HG03095 (cell line): ENCODE data around the gene PRKCQ.
"Not testable (repeated sequence)": the region's sequence is repeated elsewhere in the genome, so short reads cannot be mapped to it uniquely, and the experiment has no call there.

Experiments used
- ATAC-seq: cut with Tn5 transposase; IDR thresholded peaks from one replicate; pipeline ENCODE4 v1.9.1; 2021; ENCODE audit warnings: moderate library complexity; ENCODE audit not compliant: unreplicated experiment

PRKCQ gene

DNA sequence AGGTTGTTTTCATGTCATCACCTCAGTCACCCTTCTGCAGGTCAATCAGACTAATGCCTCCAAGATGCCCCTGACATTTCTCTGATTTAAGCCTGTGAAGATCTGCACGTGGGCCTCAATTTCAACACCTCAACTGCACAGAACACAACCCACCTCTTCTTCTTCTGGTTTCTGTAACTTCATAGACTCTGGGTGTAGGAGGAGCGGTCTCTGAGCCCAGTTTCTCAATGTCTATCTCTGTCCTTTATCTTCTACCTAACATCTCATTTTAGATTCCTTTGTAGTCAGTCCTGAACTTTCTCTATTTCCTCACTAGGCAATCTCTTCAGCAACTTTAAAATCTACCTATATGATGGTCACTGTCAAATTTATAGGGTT is 85.6 kb downstream of the PRKCQ start:
- no peak for ATAC-seq

DNA sequence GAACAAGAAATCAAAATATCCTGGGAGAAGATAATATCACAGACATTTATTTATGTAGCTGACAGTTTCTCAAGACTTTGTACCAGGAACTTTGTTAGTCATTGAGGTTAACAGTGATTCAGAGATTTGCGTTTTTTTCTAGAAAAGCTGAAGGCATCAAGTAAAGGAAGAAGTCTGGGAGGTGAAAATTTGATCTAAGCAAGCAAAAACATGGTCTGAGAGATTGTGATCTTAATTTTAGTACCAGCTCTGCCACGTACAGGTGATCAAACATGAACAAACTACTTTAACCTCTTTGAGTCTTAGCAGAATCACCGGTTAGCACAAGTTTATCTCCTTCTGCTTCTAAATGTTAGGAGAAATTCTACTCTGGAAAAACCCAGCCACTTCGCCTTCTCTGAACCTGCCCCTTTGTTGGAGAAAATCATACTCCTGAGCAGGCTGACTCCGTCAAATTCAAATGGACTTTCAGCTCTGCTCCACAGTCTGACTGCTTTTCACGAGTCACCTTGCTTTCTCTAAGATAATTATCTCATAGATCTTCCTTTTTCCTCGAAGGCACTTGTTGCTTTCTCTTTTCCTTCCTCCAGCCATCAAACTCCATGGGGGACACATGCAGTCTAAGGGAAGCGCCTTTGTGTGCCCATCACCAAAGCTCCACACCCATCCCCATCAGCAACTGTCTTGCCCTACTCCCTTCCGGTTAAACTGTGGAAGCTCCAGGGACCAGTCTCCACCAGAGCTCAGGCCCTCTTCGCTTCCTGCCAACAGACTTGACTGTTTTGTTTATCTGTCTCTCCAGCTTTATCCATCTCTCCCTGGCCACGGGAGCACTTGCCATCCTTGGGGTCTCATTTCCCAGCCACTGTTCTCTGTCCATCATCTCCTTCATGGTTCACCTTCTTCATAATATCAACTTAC is 86.3 kb downstream of the PRKCQ start:
- no peak for ATAC-seq

- no peak for ATAC-seq
Measured at GRCh38 chr10:6492896-6493295, 87.2 kb downstream of the PRKCQ start.

GRCh38 chr10:6491841-6492609 is 88.1 kb downstream of the PRKCQ start:
- no peak for ATAC-seq

DNA sequence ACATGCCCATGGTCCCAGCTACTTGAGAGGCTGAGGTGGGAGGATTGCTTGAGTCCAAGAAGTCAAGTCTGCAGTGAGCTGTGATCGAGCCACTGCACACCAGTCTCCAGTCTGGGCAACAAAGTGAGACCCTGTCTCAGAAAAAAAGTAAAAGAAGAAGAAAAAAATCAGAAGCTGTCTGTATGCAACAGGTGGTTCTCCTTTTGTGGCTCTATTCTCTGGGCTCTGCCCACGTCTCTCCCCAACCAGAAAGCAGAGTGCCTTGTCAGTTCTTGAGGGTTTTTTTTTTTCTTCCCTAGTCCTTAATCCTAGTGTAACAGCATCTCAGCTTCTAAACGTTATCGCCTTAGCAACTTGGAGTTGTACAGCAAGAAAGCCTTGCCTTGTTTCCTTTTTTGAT is 89.5 kb downstream of the PRKCQ start:
- ATAC-seq = no peak

GRCh38 chr10:6487920-6488319 is 92.2 kb downstream of the PRKCQ start:
- ATAC-seq = no peak

- ATAC-seq = no peak
Measured at GRCh38 chr10:6486309-6486708, 93.8 kb downstream of the PRKCQ start.

DNA sequence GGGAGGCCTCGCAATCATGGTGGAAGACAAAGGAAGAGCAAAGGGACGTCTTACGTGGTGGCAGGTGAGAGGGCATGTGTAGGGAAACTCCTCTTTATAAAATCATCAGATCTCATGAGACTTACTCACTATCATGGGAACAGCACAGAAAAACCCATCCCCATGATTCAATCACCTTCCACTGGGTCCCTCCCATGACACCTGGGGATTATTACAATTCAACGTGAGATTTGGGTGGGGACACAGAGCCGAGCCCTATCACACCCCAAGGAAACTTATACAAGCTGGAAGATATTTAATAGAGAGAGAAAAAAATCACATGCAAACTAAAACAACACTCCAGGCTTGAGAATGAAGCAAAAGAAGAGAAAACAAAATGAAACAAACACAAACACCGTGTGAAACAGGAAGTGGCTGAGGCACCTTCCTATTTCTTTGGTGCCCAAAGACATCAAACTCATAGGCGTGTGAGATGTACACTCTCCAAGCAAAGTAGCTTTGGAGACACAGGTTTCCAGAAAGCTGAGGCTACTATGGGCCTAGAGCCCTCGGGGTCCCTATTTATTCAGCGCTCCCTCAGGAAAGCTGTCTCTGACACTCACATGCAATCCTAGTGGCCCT is 97.2 kb downstream of the PRKCQ start:
- no peak for ATAC-seq

GRCh38 chr10:6478722-6479121 is 101.4 kb downstream of the PRKCQ start:
- no peak for ATAC-seq

DNA sequence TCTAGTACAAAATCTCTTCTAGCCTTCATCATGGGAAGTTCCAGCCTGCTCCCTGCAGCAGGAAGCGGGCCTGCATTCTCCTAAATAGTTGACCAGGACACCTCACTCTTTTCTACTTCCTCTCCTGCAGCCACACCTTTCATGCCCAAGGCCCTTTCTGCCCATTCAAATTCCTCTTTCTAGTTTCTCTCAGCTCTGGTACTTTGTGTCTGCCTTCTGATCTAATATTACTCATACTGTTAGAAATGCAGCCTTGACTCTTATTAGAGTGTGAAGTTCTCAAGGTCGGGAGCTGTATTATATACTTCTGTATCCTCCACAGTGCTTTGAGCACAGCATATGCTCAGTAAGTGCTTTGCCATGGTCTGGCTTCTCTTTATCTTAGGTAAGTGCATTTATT is 103.1 kb downstream of the PRKCQ start:
- no peak for ATAC-seq

DNA sequence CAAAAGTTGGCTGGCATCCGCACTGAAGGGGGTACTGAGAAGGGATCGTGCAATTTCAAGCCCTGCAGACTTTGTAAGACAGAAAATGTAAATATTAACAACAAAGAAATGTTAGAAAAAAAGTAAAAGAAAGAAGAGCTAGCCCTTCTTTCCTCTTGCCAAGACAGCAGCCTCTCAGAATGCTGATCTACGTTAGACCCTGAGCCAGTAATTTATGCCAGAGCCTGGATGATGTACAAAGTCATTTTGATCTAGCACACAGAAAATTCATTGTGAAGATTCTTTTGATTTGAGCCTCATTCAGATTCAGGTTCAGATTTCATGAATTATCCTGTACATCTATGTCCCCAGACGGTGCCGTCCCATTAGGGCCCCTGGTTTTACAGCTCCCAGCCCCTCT is 105.2 kb downstream of the PRKCQ start:
- no peak for ATAC-seq

GRCh38 chr10:6473901-6474370 is 106.1 kb downstream of the PRKCQ start:
- ATAC-seq = peak; percentile 72

DNA sequence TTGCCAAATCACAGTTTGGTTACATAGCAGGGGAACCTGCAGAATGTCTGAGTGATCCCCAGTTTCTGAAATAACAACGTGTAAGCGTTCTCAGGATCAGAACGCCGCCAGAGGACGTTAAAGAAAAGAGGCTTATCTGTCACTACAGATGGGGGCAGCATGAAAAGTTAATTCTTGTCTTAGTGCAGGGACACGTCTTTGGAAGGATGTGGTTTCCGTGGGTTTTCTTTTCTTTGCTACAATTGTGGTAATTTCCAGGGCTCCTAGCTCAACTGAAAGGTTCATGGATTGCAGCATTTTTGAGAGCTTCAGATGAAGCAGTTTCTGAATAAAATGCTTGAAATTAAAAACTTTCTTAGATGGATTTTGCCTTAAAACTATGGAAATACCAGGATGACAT is 106.6 kb downstream of the PRKCQ start:
- peak; percentile 50 for ATAC-seq

GRCh38 chr10:6472710-6473005 is 107.4 kb downstream of the PRKCQ start:
- not testable (repeated sequence) for ATAC-seq

- ATAC-seq = no peak
Measured at GRCh38 chr10:6470894-6471618, 109.0 kb downstream of the PRKCQ start.

GRCh38 chr10:6469661-6470060 is 110.4 kb downstream of the PRKCQ start:
- no peak for ATAC-seq

- ATAC-seq = no peak
Measured at GRCh38 chr10:6465854-6466601, 114.0 kb downstream of the PRKCQ start.

- no peak for ATAC-seq
Measured at GRCh38 chr10:6465437-6465836, 114.6 kb downstream of the PRKCQ start.

DNA sequence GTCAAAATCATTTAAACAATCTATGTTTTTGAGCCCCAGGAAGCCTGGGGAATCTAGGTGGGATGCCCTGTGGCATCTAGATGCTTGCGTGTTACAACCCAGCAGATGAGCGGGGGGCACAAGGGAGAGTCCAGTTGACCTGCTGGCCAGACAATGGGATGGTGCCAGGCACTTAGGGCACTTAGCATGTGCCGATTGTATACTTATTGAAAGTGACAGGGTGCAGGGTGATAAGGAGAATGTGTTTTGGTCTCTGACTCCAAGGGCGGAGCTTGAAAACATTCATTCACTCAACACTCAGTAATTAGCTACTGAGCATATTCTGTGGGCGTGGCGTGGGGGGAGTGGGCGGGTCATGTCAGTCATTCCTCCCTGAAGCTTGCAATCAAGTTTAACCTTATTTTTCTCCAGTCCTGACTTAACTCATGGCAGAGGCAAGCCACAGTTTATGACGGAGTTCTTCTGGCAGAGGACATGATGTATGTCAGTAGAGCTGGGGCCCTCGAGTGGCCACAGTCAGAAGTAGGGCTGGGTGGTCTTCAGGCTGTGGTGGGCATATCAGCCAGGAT is 115.1 kb downstream of the PRKCQ start:
- no peak for ATAC-seq

DNA sequence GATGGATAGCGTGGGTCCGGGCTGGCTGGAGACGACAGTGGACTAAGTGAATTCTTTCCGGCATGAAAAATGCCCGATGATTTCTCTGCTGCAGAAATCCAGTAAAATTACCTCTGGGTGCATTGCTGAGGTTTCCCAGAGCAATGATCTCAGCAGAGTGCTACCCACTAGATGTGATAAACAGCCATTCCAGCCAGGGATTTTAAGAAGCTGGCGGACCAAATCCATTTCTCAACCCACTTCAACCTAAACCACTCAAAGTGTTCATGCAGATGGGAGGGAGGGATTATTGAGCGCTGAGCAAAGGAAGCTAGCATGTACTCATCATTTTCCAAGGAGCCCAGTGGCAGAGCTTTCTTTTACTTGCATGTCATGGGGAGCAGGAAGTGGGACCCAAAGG is 116.7 kb downstream of the PRKCQ start:
- no peak for ATAC-seq
